NB4 (cell line): Measurements from ENCODE around the gene PVALB.
A peak's percentile ranks its signal among the peaks of the same experiment; 100 is the strongest.

ENCODE experiments used
- DNase-seq: peaks from one replicate; pipeline ENCODE4 v3.0.0; 2010; ENCODE audit warnings: low read depth
- H3K4me3 ChIP-seq: one replicate; pipeline ENCODE4 v1.5.1; 2011; ENCODE audit warnings: mild to moderate bottlenecking, low read depth, low read length, moderate library complexity
- MYC ChIP-seq: IDR thresholded peaks from 2 replicates; pipeline ENCODE4 v1.6.1; 2011; ENCODE audit warnings: low read depth, low read length
- POLR2A ChIP-seq: IDR thresholded peaks from 2 replicates; pipeline ENCODE4 v1.6.1; 2011; ENCODE audit warnings: mild to moderate bottlenecking; ENCODE audit not compliant: insufficient read length; ENCODE audit errors: extremely low read depth
- TF ChIP-seq, protein P1 (sequence below): IDR thresholded peaks from 2 replicates; pipeline ENCODE4 v1.6.1; 2011; ENCODE audit warnings: low read depth, low read length
- TF ChIP-seq, protein P2 (sequence below): IDR thresholded peaks from one replicate; pipeline ENCODE4 v1.5.1; 2012; ENCODE audit warnings: low read depth, low read length

The PVALB gene

DNA sequence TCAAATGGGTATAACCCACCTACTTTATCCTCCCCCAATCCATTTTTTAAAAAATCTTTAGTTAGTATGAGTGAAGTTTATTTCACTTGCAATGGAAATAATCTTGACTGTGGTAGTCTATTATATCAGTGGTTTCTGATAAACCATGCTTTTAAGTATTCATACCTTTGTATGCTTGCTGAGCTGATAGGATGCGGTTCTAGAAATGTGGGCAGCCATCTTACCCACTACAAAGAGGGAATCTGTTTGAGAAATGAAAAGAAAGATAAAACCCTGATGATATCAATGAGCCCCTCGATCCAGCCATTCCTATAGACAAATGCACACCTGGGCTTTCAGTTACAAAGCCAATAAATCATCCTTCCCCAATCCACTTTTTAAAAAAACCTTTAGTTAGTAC lies 13.8 kb upstream of the PVALB start:
- H3K4me3 ChIP-seq: no peak overlapping the region
- no peak for DNase-seq

DNA sequence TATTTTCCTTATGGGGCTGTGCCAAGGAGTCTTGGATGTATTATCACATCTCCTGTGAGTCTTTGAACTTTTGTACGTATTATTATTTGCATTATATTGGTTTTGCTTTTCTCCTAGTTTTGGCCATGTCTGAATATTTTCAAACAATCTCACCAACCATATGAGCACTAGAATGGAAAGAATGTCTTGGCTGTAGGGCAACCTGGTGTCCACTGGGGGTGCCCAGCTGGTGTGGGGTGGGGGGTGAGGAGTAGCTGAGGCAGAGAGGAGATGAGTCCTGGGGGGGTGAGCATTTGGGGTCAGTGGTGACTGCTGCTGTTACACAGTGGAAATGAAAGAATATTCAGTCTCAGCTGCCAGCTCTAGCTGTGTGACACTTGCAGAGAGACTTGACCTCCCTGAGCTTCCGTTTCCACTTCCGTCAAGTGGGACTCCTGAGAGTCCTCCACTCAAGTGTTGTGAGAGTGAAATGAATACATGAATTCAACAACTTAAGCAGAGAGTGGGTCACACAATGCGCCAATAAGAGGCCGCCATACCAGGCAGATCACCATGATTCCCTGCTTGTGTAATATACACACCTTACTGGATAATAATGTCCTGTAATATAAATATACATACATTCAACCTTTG lies 12.7 kb upstream of the PVALB start:
- H3K4me3 ChIP-seq: no peak overlapping the region
- TF ChIP-seq POLR2A (no peak), MYC (no peak)
- TF ChIP-seq, protein P1, sequence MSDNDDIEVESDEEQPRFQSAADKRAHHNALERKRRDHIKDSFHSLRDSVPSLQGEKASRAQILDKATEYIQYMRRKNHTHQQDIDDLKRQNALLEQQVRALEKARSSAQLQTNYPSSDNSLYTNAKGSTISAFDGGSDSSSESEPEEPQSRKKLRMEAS: no peak
- TF ChIP-seq, protein P2, sequence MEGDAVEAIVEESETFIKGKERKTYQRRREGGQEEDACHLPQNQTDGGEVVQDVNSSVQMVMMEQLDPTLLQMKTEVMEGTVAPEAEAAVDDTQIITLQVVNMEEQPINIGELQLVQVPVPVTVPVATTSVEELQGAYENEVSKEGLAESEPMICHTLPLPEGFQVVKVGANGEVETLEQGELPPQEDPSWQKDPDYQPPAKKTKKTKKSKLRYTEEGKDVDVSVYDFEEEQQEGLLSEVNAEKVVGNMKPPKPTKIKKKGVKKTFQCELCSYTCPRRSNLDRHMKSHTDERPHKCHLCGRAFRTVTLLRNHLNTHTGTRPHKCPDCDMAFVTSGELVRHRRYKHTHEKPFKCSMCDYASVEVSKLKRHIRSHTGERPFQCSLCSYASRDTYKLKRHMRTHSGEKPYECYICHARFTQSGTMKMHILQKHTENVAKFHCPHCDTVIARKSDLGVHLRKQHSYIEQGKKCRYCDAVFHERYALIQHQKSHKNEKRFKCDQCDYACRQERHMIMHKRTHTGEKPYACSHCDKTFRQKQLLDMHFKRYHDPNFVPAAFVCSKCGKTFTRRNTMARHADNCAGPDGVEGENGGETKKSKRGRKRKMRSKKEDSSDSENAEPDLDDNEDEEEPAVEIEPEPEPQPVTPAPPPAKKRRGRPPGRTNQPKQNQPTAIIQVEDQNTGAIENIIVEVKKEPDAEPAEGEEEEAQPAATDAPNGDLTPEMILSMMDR: no peak
- no peak for DNase-seq

More for the DNA sequence above, 13.8 kb upstream of the PVALB start:
- TF ChIP-seq POLR2A: no peak
- TF ChIP-seq, protein P1: no peak
- no peak for TF ChIP-seq MYC
- TF ChIP-seq, protein P2: no peak

DNA sequence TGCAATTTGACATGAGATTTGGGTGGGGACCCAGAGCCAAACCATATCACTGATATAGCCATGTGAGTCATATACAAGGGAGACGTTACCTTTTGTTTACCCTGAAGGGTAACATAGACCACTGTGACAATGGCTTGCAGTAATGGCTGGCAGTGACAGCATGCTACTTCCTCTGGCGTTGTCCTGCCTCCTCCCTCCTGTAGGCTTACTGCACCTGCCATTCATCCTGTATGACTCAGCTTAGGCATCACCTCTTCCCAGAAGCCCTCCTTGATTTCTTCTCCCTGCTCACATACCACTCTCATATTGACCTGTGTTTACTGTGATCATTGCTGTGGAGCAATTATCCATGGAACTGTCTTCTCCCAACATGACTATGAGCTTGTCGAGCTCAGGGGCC lies 12.0 kb upstream of the PVALB start:
- no peak for TF ChIP-seq MYC
- TF ChIP-seq, protein P1: peak; percentile 76
- peak; percentile 8 for DNase-seq
- H3K4me3 ChIP-seq: no peak overlapping the region

DNA sequence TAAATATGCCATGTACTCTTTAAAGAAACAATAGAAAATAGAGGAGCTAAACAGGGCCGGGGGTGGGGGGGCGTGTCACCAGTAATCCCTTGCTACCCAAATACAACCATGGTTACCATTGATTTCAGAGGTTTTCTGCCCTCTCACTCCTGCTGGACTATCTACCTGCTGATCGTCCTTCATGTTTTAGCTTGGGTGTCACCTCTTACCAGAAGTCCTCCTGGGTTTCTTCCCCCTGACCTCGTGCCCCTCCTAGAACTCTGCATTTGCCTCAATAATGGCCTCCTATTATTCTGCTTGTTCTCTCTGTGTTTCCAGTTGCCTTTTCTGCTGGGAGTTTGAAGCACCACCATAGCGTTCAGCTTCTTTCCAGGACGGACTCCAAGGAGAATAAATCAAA lies 9.4 kb upstream of the PVALB start:
- TF ChIP-seq, protein P2: no peak
- no peak overlapping the region for H3K4me3 ChIP-seq
- no peak for DNase-seq

DNA sequence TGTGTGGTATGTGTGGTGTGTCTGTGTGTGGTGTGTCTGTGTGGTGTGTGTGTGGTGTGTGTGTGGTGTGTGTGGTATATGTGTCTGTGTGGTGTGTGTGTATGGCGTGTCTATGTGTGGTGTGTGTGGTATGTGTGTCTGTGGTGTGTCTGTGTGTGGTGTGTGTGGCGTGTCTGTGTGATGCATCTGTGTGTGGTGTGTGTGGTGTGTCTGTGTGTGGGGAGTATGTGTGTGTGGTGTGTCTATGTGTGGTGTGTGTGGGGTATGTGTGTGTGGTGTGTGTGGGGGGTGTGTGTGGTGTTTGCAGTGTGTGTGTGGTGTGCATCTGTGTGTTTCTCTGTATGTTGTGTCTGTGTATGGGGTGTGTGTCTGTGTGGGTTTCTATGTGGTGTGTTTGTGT lies 7.8 kb upstream of the PVALB start:
- TF ChIP-seq, protein P1: no peak
- TF ChIP-seq POLR2A: no peak
- TF ChIP-seq, protein P2: no peak
- TF ChIP-seq MYC: no peak
- no peak overlapping the region for H3K4me3 ChIP-seq
- no peak for DNase-seq

DNA sequence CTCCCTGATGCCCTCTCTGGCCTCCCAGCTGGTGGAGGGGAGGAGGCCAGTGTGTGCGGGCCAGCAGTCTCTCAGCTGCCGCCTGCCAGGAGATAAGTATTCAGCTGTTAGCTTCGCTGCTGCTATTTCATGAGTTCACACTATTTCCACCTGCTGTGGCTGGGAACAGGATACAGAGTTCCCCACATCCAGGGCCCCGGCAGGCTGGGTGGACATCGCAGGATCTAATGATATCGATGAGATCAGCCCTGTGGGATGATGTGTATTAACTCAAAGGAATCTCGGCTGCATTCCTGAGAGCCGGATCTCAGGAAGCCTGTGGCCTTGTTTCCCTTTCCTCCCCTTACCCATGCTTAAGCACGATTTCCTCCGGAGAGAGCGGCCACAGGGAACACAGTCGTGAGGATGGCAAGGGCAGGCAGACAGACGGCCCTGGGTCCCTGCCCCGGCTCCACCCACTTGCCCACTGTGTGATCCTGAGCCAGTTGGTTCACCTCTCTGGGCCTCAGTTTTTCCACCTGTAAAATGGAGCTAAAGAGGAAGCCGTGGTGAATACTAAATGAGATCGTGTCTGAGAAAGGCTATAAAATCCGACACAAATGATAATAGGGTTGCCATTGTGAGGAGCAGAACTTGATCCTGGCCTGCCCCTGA lies 6.5 kb upstream of the PVALB start:
- no peak for TF ChIP-seq POLR2A
- TF ChIP-seq, protein P1: no peak
- no peak for TF ChIP-seq MYC
- TF ChIP-seq, protein P2: no peak
- H3K4me3 ChIP-seq: no peak overlapping the region
- DNase-seq: no peak
